Esophagus muscularis mucosa (tissue), 4 donors: ENCODE results near the gene SLC13A3.

Experiments
- EP300 ChIP-seq: sonication (generic); formaldehyde crosslinking; IDR thresholded peaks from one replicate; pipeline ENCODE4 v1.6.1; 2017; ENCODE audit warnings: antibody characterized with exemption
- POLR2A ChIP-seq: fragments of 450-650 bp; IDR thresholded peaks from one replicate; pipeline ENCODE4 v1.6.1; 2017; ENCODE audit warnings: antibody characterized with exemption, moderate library complexity, mild to moderate bottlenecking, low read depth
- TF ChIP-seq, protein P1 (sequence below), 3 experiments: fragments of 200-600 bp in 2 of 3; fragments of 450-650 bp in 1 of 3; sonication (generic) in 2 of 3; IDR thresholded peaks; one replicate each; pipeline ENCODE4 v1.5.1; 2017 to 2019; ENCODE audit warnings: antibody characterized with exemption in 3 of 3, mild to moderate bottlenecking in 2 of 3, moderate library complexity in 1 of 3

- TF ChIP-seq, protein P1, sequence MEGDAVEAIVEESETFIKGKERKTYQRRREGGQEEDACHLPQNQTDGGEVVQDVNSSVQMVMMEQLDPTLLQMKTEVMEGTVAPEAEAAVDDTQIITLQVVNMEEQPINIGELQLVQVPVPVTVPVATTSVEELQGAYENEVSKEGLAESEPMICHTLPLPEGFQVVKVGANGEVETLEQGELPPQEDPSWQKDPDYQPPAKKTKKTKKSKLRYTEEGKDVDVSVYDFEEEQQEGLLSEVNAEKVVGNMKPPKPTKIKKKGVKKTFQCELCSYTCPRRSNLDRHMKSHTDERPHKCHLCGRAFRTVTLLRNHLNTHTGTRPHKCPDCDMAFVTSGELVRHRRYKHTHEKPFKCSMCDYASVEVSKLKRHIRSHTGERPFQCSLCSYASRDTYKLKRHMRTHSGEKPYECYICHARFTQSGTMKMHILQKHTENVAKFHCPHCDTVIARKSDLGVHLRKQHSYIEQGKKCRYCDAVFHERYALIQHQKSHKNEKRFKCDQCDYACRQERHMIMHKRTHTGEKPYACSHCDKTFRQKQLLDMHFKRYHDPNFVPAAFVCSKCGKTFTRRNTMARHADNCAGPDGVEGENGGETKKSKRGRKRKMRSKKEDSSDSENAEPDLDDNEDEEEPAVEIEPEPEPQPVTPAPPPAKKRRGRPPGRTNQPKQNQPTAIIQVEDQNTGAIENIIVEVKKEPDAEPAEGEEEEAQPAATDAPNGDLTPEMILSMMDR (IDR thresholded peaks at IDR 0.05), result no peak
- TF ChIP-seq EP300 (no peak), POLR2A (no peak)
Observed at GRCh38 chr20:46520540-46520939, 130.7 kb downstream of the SLC13A3 start.
